ENCODE data around the gene MT1M. TPM values are rescaled to one million over a fixed set of nuclear protein-coding genes. Genes with fewer than 3 reads are reported as not detected.

MT1M gene
- polyA plus RNA-seq, 4 donors, result 0.17 to 0.25 TPM; not detected in 2

DNA sequence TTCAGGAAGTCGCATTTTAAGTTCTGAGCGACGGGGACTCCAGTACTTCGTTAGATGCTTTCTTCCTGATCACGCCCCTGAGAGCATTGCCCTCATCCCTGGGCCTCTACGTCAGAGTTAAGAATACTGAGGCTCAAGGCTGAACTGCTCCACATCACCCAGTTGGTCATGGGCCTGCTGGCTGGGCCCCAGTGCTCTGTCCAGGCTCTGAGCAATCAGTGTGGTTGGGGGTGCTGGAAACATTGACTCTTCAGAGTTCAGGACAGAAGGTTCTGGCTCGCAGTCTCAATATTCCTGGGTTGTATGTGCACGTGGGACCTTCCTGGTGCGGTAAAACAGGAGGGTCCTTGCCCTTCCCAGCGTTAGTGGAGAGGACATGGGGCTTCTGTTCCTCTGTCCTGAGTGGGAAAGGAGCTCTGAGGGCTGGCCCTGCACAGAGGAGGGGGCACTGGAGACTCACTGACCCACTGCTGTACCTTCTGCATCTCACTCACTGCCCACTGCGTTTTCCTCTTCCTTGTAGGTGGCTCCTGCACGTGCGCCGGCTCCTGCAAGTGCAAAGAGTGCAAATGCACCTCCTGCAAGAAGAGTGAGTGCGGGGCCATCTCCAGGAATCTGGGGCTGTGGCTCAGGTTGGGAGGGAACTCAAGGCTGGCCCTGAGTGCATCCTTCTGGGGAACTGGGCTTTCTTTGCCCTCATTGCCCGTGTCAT lies 6.4 kb upstream of the MT1M start:
- no peak for DNase-seq (ENCODE audit: low read depth in 4 of 4, low spot score in 3 of 4)

DNA sequence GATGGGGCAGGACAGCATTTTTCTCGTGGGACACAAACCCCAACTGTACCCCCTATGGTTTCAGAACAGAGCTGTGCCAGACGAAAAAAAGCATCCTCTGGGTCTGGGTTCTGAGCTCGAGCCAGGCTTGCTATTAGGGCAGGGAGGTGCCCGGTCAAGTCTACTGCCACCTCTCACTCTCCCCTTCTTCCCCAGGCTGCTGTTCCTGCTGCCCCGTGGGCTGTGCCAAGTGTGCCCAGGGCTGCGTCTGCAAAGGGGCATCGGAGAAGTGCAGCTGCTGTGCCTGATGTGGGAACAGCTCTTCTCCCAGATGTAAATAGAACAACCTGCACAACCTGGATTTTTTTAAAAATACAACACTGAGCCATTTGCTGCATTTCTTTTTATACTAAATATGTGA lies 5.8 kb upstream of the MT1M start:
- DNase-seq (ENCODE audit: low read depth in 4 of 4, low spot score in 3 of 4), result no peak

DNA sequence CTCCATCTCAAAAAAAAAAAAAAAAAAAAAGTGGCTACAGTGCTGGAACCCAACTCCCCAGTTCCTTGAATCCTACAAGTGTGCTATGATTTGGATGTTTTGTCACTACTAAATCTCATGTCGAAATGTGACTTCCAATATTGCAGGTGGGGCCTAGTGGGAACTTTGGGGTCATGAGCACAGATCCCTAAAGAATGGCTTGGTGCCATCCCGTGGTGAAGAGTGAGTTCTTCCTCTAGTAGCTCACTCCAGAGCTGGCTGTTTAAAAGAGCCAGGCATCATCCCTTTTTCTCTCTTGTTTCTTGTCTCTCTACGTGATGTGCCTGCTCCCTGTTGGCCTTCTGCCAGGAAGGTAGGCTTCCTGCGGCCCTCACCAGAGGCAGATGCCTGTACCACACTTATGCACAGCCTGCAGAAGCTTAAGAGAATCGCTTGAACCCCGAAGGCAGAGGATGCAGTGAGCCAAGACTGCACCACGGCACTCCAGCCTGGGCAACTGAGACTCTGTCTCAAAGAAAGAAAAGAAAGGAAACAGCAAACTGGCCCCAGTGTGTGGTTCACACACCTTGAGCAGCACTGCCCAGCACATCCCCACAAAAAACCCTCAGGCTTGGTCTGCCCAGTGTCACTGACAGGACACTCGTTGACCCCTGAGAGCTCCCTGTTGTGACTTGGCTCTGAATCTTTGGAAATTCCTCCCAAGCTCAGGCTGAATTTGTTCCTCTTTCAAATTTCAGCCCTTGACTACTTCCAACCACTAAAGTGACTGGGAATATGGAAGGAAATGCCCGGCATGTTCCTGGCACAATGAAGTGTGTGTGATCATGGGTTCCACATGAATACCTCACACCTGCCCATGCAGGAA lies 3.7 kb upstream of the MT1M start:
- no peak for DNase-seq (ENCODE audit: low read depth in 4 of 4, low spot score in 3 of 4)

DNA sequence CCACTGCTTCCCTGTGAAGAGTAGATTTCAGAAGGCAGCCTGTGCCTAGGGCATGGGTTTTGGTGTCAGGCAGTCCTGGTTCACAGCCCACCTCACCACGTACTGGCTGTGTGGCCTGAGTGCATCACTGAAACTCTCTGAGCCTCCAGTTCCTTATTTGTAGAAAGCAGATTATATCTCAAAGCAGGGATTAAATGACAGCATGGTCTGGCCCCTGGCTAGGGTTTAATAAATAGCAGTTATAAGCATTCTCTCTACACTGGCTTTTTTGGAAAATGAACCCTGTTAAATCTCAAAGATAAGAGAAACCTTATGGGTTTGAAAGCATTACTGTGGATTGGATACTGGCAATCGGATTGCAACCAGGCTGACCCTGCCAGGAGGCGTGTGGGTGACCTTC lies 2.9 kb upstream of the MT1M start:
- DNase-seq (ENCODE audit: low read depth in 4 of 4, low spot score in 3 of 4), result no peak

DNA sequence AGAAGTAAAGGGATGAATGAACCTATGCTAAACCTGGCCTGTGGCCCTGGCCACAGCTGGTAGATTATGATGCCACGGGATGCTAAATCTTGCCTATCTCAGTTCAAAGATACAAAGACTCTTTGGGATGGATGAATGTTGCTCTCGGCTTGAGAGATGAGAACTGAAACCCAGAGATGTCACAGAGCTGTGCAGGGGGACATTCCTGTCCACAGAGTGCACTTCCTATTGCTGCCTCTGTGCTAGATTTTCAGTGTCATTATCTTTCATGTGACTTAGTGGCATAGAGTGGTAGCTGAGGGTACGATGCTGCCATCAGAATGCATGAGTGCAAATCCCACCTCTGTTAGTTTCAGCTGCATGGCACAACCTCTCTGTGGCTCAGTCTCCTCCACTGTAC lies 2.3 kb upstream of the MT1M start:
- DNase-seq (ENCODE audit: low read depth in 4 of 4, low spot score in 3 of 4), result no peak

DNA sequence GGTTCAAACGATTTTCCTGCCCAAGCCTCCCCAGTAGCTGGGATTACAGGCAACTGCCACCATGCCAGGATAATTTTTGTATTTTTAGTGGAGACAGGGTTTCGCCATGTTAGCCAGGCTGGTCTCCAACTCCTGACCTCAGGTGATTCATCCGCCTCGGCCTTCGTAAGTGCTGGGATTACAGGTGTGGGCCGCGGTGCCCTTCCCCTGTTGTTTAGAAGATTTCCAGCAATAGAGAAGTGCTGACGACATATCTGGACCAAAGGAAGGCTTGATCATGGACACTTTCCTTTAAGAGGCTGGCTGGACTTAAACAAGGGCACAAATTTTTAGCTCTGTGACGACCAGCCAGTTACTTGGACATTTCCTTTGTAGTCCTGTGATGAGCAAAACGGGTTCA lies 1.3 kb upstream of the MT1M start:
- no peak for DNase-seq (ENCODE audit: low read depth in 4 of 4, low spot score in 3 of 4)

DNA sequence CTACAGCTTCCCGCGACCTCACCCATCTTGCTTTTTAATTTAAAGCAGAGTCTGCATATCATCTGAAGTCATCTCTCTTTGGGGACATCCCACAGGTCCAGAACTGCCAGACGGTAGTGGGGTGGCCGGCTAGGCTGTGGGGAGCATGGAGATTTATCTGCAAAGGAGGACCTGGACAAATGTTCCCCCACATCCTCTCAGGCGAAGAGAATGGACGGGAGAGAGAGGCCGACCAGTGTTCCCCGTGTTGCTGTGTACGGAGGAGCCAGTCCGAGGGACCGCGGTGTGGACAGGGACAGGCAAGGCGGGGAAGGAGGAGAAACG lies 665 bp upstream of the MT1M start:
- no peak for DNase-seq (ENCODE audit: low read depth in 4 of 4, low spot score in 3 of 4)

DNA sequence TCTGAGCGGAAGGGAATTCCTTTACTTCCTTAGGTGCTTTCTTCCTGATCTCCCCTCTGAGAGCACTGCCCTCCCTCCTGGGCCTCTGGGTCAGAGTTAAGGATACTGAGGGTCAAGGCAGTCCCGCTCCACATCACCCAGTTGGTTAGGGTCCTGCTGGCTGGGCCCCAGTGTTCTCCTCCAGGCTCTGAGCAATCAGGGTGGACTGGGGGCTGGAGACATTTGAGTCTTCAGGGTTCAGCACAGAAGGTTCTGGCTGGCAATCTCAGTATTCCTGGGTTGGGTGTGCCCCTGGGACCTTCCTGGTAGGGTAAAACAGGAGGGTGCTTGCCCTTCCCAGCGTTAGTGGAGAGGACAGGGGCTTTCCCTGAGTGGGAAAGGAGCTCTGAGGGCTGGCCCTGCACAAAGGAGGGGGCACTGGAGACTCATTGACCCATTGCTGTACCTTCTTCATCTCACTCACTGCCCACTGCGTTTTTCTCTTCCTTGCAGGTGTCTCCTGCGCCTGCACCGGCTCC lies 448 bp downstream of the MT1M start:
- no peak for DNase-seq (ENCODE audit: low read depth in 4 of 4, low spot score in 3 of 4)

DNA sequence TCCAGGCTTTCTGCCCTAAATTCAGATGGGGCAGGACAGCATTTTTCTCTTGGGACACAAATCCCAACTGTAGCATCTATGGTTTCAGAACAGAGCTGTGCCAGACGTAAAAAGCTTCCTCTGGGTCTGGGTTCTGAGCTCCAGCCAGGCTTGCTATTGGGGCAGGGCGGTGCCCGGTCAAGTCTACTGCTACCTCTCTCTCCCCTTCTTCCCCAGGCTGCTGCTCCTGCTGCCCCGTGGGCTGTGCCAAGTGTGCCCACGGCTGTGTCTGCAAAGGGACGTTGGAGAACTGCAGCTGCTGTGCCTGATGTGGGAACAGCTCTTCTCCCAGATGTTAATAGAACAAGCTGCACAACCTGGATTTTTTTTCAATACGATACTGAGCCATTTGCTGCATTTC lies 1.1 kb downstream of the MT1M start:
- DNase-seq (ENCODE audit: low read depth in 4 of 4, low spot score in 3 of 4), result no peak

DNA sequence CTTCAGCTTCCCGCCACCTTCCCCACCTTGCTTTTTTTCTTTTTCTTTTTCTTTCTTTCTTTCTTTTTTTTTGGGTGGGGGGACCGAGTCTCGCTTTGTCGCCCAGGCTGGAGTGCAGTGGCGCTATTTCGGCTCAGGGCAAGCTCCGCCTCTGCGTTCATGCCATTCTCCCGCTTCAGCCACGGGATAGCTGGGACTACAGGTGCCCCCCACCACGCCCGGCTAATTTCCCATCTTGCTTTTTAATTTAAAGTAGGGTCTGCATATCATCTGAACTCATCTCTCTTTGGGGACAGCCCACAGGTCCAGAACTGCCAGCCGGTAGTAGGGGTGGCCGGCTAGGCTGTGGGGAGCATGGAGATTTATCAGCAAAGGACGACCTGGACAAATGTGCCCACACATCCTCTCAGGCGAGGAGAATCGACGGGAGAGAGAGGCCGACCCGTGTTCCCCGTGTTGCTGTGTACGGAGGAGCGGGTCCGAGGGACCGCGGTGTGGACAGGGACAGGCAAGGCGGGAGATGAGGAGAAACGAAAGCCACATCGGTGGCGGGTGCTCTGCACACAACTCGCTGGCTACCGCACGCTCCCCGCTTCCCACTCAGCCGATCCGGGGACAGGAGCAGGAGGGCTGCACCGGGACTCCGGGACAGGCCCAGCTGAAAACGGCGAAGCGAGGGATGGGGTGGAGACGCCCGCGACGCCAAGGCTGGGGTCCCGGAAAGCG lies 2.4 kb downstream of the MT1M start:
- DNase-seq (ENCODE audit: low read depth in 4 of 4, low spot score in 3 of 4), result no peak

DNA sequence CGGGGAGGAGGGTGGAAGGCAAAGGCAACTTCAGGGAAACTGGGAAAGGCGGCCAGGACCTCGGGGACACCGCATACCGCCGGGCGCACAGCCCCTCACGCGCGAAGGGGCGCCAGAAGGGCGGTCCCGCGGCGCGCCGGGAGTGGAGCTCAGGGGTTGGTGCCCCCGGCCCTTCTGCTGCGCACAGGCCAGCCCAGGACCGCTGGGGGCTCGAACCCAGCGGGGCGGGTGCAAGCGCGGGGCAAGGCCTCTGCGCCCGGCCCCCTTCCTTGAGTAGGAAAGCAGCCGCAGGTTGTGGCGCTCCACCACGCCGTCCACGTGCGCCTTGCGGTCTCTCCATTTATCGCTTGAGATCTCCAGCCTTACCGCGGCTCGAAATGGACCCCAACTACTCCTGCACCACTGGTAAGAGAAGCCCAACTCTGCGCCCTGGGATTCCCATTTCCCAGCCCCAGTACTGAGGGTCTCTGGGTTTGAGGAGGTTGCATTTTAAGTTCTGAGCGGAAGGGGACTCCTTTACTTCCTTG lies 3.0 kb downstream of the MT1M start:
- DNase-seq (ENCODE audit: low read depth in 4 of 4, low spot score in 3 of 4), result no peak

DNA sequence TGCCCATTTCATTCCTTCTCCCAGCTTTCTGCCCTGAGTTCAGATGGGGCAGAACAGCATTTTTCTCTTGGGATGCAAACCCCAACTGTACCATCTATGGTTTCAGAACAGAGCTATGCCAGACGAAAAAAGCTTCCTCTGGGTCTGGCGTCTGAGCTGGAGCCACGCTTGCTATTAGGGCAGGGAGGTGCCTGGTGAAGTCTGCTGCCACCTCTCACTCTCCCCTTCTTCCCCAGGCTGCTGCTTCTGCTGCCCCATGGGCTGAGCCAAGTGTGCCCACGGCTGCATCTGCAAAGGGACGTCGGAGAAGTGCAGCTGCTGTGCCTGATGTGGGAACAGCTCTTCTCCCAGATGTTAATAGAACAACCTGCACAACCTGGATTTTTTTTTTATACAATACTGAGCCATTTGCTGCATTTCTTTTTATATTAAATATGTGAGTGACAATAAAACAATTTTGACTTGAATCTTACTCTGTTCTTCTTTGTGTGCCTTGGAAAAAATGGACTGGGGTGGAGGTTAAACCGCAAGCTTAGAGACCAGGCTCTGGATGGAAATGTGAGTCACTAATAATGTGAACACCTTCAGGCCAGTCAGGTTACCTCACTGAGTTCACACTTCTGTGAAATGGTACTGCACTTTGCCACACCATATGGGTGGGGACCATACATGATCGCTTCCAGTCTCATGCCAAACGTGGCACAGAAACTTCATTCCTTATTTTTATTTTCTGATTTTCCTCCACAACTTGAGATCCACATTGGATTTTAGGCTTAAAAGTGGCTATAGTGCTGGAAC lies 4.4 kb downstream of the MT1M start:
- DNase-seq (ENCODE audit: low read depth in 4 of 4, low spot score in 3 of 4), result no peak

DNA sequence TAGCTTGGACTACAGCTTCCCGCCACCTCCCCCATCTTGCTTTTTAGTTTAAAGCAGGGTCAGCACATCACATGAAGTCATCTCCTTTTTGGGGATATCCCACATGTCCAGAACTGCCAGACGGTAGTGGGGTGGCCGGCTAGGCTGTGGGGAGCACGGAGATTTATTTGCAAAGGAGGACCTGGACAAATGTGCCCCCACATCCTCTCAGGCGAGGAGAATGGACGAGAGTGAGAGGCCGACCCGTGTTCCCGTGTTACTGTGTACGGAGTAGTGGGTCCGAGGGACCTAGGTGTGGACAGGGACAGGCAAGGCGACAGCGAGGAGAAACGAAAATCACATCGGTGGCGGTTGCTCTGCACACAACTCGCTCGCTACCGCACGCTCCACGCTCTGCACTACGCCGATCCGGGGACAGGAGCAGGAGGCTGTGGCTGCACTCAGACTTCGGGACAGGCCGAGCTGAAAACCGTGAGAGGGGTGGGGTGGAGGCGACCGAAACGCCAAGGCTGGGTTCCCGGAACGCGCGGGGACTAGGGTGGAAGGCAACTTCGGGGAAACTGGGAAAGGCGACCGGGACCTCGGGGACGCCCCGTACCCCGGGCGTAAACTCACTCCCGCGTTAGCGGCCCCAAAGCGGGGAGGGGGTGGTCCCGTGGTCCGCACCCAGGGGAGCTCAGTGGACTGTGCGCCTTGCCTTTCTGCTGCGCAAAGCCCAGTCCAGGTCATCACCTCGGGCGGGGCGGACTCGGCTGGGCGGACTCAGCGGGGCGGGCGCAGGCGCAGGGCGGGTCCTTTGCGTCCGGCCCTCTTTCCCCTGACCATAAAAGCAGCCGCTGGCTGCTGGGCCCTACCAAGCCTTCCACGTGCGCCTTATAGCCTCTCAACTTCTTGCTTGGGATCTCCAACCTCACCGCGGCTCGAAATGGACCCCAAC lies 5.6 kb downstream of the MT1M start, which contains the start of gene MT1A:
TSS of gene MT1A (plus strand) at position 853 of the 937 bp plus-strand sequence. CDS start at position 926, 73 bp downstream.
- DNase-seq (ENCODE audit: low read depth in 4 of 4, low spot score in 3 of 4), result no peak

DNA sequence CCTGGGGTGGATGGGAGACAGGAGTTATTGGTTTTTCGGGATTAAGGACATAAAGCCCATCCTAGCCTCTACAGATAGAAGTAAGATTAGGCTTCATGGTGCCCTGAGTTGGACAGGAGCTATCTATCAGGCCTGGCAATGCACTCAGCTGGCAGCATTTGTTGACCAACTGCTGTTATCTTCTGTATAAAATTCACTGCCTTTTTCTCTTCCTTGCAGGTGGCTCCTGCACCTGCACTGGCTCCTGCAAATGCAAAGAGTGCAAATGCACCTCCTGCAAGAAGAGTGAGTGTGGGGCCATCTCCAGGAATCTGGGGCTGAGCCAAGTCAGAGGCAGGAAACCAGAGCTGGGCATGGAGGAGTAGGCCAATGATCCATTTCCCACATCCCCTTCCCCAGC lies 6.6 kb downstream of the MT1M start:
- no peak for DNase-seq (ENCODE audit: low read depth in 4 of 4, low spot score in 3 of 4)

DNA sequence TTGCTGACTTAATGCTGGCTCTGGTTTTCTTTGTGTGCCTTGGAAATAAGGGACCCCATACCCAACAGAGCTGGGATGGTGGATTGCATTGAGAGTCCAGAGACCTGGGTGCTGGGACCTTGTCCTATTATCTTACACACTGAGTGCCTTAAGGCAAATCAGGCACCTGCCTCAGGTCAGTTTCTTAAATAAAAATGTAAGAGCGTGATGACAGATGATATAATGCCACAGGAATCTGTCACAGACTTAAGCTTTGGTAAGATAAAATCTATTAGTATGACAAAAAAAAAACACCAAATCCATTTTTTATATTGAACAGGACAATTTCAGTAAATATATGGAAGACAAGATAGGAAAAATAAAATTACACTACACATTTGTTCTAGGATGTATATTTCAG lies 7.6 kb downstream of the MT1M start:
- no peak for DNase-seq (ENCODE audit: low read depth in 4 of 4, low spot score in 3 of 4)

DNA sequence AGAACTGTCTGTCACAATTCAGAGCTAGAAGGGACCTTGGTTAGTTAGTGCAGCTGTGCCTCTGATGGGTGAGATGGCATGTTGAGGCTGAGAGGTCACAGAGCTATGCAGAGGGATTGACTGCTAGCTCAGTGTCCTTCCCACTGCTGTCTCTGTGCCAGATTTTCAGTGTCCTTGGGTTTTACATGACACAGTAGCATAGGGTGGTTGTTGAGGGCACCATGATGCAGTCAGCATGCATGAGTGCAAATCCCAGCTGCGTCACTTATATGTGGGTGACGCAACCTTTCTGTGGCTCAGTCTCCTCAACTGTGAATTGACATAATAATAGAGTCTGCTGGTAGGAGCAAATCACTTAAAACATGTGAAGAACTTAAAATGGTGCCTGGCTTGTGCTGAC lies 8.7 kb downstream of the MT1M start:
- DNase-seq (ENCODE audit: low read depth in 4 of 4, low spot score in 3 of 4), result no peak

DNA sequence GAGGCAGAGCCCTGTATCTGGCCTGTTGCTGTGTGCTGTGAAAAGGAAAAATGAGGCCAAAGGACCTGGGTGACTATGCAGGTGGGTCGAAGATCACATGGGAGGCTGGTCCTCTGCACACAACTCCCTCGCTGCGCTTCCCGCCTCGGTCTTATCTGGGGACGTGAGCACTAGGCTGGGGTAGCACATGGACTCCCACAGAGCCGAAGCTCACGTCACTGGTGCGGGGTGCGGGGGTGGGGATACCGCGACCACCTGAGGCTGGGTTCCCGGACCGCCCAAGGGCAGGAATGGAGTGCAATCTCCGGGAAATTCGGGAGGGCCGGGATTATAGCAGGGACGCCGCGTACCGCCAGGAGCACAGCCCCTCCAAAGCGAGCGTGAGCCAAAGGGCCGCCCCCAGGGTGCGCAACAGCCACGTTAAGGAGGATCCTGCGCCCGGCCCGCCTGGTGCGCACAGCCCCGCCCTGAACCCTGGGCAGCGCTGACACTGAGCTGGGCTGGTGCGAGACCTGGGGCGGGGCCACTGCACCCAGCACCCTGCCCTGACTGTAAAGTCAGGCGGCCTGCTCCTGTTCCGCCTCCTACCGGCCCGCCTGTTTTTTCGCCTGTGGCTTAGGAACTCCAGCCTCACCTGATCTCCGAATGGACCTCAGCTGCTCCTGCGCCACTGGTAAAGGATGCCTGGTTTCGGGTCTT lies 10.8 kb downstream of the MT1M start:
- no peak for DNase-seq (ENCODE audit: low read depth in 4 of 4, low spot score in 3 of 4)

DNA sequence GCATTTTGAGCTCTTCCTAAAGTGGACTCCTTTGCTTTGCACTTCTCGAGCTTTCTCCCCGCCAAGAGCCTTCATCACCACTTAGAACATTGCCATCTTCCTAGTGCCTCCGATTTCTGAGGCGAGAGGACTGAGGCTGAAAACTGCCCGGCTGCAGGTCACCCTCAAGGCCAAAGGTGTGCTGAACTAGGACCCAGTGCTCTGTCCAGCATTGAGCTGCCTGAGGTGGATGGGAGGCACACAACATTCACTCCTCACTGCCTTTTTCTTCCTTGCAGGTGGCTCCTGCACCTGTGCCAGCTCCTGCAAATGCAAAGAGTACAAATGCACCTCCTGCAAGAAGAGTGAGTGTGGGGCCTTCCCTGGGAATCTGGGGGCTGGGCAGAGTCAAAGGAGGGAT lies 11.4 kb downstream of the MT1M start:
- no peak for DNase-seq (ENCODE audit: low read depth in 4 of 4, low spot score in 3 of 4)

DNA sequence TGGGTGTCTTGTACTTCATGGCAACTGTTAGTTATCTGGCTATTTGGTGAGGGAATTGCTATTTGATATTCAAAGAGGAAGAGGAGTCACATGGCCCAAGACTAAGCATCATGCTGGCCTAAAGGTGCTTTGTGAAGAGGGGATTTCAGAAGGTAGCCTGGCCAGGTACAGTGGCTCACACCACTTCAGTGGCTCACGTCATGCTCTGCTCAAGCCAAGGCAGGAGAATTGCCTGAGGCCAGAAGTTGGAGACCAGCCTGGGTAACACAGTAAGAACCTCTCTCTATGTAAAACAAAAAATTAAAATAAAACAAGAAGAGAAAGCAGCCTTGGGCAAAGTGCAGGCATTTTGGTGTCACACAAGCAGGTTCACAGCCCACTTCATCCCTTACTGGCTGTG lies 12.9 kb downstream of the MT1M start:
- no peak for DNase-seq (ENCODE audit: low read depth in 4 of 4, low spot score in 3 of 4)

Measured in right renal pelvis (tissue), 4 donors.